ENCODE data around the gene ABHD8. TPM values are rescaled to one million over a fixed set of nuclear protein-coding genes. Genes with fewer than 3 reads are reported as not detected.

The ABHD8 gene
- total and polyA plus RNA-seq, 3 donors from 2014 or later = 27.1 to 70.7 (median 49.1) TPM

DNA sequence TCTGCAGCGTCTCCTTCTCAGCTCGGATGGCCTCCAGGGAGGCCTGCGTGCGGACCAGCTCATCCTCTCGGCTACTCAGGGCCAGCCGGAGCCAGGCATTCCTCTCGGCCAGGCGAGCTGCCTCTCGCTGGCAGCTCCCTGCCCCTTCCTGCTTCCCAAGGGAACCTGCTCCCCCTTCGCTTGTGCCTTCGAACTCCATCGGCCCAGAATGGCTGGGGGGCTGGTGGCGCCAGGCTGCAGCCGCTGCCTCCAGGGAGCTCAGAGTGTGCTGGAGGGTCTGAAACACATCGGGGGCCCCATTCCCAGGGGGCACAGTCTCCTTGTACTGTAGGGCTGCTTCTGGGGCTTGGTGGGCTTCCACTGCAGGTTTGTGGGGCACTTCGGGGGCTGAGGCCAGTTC lies 40.7 kb downstream of the ABHD8 start:
- Histone ChIP-seq H3K36me3 (ENCODE audit: low read depth, missing control alignments) (no peaks in the 10 kb centered on the region), H3K4me1 (no peaks in the 10 kb centered on the region), H3K27ac (no peak overlapping the region), H3K9me3 (no peaks in the 10 kb centered on the region), H3K4me3 (no peak overlapping the region), H3K27me3 (no peaks in the 10 kb centered on the region)
- WGBS, 2 donors = 62 to 64% methylated on average over 10 to 16 of the region's 16 CpGs
- DNase-seq = no peak
- TF ChIP-seq POLR2A (IDR thresholded peaks at IDR 0.05) = no peak
- TF ChIP-seq, protein P1, sequence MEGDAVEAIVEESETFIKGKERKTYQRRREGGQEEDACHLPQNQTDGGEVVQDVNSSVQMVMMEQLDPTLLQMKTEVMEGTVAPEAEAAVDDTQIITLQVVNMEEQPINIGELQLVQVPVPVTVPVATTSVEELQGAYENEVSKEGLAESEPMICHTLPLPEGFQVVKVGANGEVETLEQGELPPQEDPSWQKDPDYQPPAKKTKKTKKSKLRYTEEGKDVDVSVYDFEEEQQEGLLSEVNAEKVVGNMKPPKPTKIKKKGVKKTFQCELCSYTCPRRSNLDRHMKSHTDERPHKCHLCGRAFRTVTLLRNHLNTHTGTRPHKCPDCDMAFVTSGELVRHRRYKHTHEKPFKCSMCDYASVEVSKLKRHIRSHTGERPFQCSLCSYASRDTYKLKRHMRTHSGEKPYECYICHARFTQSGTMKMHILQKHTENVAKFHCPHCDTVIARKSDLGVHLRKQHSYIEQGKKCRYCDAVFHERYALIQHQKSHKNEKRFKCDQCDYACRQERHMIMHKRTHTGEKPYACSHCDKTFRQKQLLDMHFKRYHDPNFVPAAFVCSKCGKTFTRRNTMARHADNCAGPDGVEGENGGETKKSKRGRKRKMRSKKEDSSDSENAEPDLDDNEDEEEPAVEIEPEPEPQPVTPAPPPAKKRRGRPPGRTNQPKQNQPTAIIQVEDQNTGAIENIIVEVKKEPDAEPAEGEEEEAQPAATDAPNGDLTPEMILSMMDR (IDR thresholded peaks at IDR 0.05) = no peak
- intact Hi-C loops (cut with DNase I; ENCODE audit: low total_unique reads) = no loop called here

DNA sequence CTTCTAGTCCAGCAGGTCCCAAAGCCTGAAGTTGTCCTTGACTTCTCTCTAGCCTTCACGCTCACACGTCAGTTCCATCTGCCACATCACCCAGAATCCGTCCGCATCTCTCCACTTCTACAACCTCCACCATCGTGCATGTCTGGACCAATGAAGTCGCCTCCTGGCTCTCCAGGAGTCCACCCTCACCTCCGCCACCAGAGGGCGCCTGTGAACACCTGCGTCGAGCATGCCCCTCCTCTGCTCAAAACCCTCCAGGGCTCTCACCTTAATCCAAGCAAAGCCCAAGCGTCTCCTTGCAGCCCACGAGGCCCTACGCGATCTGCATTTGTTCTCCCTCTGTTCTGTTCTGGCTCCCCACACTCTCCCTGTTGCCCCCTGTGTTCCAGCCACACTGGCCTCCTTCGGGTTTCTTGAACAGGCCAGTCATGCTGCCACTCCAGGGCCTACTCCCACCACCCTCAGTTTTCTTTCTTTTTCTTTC lies 42.3 kb downstream of the ABHD8 start:
- H3K36me3 ChIP-seq (ENCODE audit: low read depth, missing control alignments) = no peaks in the 10 kb centered on the region
- no peaks in the 10 kb centered on the region for H3K4me1 ChIP-seq
- no peak overlapping the region for H3K27ac ChIP-seq
- TF ChIP-seq, protein P1 (IDR thresholded peaks at IDR 0.05) = peak; percentile 50 to 73 (median 67)
- TF ChIP-seq POLR2A (IDR thresholded peaks at IDR 0.05) = no peak
- no peaks in the 10 kb centered on the region for H3K27me3 ChIP-seq
- no peak overlapping the region for H3K4me3 ChIP-seq
- intact Hi-C loops (cut with DNase I; ENCODE audit: low total_unique reads) = no loop called here
- H3K9me3 ChIP-seq = no peaks in the 10 kb centered on the region
- peak; percentile 82 for DNase-seq
- 21 to 24% methylated on average over 15 of the region's 15 CpGs for WGBS, 2 donors

DNA sequence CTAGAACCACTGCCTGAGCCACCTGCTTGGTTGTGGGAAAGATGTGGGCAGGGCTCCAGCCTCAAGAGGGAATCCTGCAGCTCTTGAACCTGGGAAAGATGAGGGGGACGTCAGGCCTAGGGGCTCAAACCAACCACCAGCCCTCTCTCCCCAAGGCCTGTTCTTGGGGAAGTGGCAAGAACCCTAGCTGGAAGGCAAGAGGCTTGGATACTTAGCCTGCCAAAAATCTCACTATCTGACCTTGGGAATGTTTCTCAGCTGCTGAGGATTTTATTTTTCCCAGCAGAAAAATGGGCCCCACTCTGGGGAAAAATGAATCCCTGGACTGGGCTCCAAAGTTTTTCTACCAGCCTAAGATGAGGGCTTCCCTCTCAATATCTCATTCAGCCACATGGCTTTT lies 43.3 kb downstream of the ABHD8 start:
- no peaks in the 10 kb centered on the region for H3K27me3 ChIP-seq
- no peak for TF ChIP-seq POLR2A (IDR thresholded peaks at IDR 0.05)
- TF ChIP-seq, protein P1 (IDR thresholded peaks at IDR 0.05) = no peak
- intact Hi-C loops (cut with DNase I; ENCODE audit: low total_unique reads) = no loop called here
- H3K36me3 ChIP-seq (ENCODE audit: low read depth, missing control alignments) = no peaks in the 10 kb centered on the region
- no peaks in the 10 kb centered on the region for H3K9me3 ChIP-seq
- H3K4me1 ChIP-seq = no peaks in the 10 kb centered on the region
- no peak overlapping the region for H3K27ac ChIP-seq
- no peak overlapping the region for H3K4me3 ChIP-seq
- WGBS, 2 donors = 64 to 86% methylated on average over 1 of the region's 1 CpG
- DNase-seq = no peak

DNA sequence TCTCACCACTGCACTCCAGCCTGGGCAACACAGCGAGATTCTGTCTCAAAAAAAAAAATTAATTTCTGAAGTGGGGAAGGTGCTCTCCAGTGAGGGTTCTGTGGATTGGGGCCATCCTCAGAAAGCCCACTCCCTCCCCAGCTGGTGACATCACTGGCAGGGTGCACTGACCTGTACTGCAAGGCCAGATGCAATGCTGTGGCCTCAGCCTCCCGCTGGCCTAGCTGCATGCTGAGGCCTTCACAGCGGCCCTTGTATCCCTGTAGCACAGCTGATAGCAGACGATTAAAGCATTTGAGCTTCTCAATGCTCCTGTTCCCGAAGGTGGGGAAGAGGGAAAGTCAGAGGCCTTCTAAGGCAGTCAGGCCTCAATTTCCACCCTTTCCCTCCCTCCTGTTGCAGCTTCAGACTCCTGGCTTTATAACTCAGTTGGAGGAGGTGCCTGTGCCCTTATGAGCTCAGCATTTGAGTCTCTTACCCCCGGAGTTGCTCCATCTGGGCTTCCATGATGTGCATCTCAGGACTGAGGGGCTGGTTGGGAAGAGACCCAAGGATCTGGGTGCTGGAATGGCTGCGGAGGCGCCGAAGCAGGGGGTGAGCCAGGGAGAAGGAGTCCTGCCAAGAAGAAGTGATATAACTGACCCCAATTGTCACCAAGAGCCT lies 44.0 kb downstream of the ABHD8 start:
- H3K4me3 ChIP-seq = no peak overlapping the region
- no peaks in the 10 kb centered on the region for H3K9me3 ChIP-seq
- no peak for DNase-seq
- intact Hi-C loops (cut with DNase I; ENCODE audit: low total_unique reads) = no loop called here
- 94% methylated on average over 6 to 9 of the region's 9 CpGs for WGBS, 2 donors
- H3K4me1 ChIP-seq = no peaks in the 10 kb centered on the region
- TF ChIP-seq POLR2A (IDR thresholded peaks at IDR 0.05) = no peak
- H3K36me3 ChIP-seq (ENCODE audit: low read depth, missing control alignments) = no peaks in the 10 kb centered on the region
- H3K27ac ChIP-seq = no peak overlapping the region
- H3K27me3 ChIP-seq = no peaks in the 10 kb centered on the region

DNA sequence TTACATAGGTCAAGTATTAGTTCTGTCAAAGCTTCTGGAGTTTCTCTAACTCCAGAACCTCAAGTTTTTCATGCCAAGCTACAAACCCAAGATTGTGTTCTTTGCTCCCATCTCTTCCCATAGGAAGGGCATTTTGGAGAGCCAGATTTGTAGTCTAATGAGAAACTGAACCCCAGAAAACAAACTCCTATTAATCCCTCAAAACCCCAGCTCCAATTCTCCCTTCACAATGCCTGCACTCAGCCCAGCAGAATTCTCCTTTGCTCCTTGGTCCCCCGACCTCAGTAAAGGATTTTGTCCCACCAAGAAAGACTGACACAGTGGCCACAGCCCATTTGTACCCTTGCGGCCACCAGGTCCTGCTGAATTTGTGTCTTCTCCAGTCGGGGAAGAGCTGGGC lies 47.1 kb downstream of the ABHD8 start:
- 84 to 89% methylated on average over 3 of the region's 3 CpGs for WGBS, 2 donors
- no peak overlapping the region for H3K27ac ChIP-seq
- intact Hi-C loops (cut with DNase I; ENCODE audit: low total_unique reads) = no loop called here
- H3K27me3 ChIP-seq = no peaks in the 10 kb centered on the region
- no peak for DNase-seq
- H3K4me3 ChIP-seq = no peak overlapping the region
- no peak for TF ChIP-seq POLR2A (IDR thresholded peaks at IDR 0.05)
- TF ChIP-seq, protein P1 (IDR thresholded peaks at IDR 0.05) = no peak
- H3K36me3 ChIP-seq (ENCODE audit: low read depth, missing control alignments) = no peaks in the 10 kb centered on the region
- H3K9me3 ChIP-seq = no peaks in the 10 kb centered on the region
- H3K4me1 ChIP-seq = no peaks in the 10 kb centered on the region

Measured in testis (tissue), 3 donors.